Caki2 (cell line): ENCODE measurements around the gene CAPN1. TPM values are rescaled to one million over a fixed set of nuclear protein-coding genes. Genes with fewer than 3 reads are reported as not detected.
"Not testable (repeated sequence)": the region's sequence is repeated elsewhere in the genome, so short reads cannot be mapped to it uniquely, and the experiment has no call there.

Source experiments
- DNase-seq: peaks from one replicate; pipeline ENCODE4 v3.0.0-alpha.2; 2015; ENCODE audit warnings: low read depth
- in situ Hi-C: cut with HindIII; loops from 2 replicates; pipeline ENCODE4 v1.10.0; 2016; ENCODE audit warnings: low sequenced_read_pairs, low pct_unique_long_range_greater_than_20kb, mixed read lengths
- total RNA-seq: library from RNA; depleted of rRNA; stranded (reverse); fragments of >200 nt; shearing (Covaris generic); gene quantifications from 2 replicates; pipeline ENCODE4 v1.2.3, GENCODE V29; 2014; ENCODE audit warnings: low replicate concordance

The CAPN1 gene
- total RNA-seq, 1 experiment from 2014 or later = 128 TPM

- in situ Hi-C loops = no loop called here
- no peak for DNase-seq
Measured at GRCh38 chr11:65156256-65156655, 25.5 kb upstream of the CAPN1 start.

- in situ Hi-C loops = no loop called here
- no peak for DNase-seq
Measured at GRCh38 chr11:65156926-65157325, 24.8 kb upstream of the CAPN1 start.

- in situ Hi-C loops = no loop called here
- DNase-seq = no peak
Measured at GRCh38 chr11:65157336-65157735, 24.4 kb upstream of the CAPN1 start.

DNA sequence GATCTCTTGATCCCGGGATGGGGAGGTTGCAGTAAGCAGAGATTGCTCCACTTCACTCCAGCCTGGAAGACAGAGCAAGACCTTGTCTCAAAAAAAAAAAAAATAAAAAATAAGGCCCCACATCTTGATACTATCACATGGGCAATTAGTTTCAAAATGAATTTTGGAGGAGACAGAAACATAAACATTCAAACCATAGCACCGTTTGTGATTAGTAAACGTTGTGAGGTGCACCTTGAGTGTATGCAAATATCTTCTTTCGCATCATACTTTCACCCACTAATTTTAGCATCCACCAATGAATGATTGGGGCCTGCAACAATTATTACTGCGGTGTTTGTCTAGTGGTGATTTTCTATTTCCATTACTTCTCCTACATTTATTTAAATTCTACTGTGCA is 22.7 kb upstream of the CAPN1 start:
- in situ Hi-C loops = no loop called here

DNA sequence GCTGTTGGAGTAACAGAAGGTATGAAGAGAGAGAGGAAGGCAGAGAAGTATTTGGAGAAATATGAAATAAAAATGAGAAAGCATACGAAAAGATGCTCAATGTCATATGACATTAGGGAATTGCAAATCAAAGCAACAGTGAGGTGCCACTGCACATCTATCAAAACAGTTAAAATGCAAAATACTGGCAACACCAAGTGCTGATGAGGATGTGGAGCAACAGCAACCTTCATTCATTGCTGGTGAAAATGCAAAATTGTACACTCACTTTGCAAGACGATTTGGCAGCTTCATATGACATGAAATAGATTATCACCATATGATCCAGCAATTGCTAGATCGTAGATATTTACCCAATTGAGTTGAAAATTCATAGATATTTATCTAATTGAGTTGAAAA is 21.1 kb upstream of the CAPN1 start:
- no peak for DNase-seq
- in situ Hi-C loops = no loop called here

More for the DNA sequence above, 22.7 kb upstream of the CAPN1 start:
- DNase-seq = no peak

DNA sequence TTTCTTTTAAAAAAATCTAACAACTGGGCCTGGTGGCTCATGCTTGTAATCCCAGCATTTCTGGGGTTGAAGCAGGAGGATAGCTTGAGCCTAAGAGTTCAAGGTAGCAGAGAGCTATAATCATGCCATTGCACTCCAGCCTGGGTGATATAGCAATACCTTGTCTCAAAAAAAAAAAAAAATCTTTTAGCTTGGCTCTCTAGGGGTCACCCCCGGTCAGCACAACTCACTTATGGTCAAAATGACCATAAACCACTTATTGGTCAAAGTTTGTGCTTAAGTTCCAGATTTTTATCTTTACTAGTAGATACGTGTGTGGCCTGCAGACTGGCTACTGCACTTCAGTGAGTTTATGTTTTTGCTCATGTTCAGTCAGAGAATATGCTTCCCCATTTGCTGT is 18.0 kb upstream of the CAPN1 start:
- in situ Hi-C loops = no loop called here
- DNase-seq = no peak

DNA sequence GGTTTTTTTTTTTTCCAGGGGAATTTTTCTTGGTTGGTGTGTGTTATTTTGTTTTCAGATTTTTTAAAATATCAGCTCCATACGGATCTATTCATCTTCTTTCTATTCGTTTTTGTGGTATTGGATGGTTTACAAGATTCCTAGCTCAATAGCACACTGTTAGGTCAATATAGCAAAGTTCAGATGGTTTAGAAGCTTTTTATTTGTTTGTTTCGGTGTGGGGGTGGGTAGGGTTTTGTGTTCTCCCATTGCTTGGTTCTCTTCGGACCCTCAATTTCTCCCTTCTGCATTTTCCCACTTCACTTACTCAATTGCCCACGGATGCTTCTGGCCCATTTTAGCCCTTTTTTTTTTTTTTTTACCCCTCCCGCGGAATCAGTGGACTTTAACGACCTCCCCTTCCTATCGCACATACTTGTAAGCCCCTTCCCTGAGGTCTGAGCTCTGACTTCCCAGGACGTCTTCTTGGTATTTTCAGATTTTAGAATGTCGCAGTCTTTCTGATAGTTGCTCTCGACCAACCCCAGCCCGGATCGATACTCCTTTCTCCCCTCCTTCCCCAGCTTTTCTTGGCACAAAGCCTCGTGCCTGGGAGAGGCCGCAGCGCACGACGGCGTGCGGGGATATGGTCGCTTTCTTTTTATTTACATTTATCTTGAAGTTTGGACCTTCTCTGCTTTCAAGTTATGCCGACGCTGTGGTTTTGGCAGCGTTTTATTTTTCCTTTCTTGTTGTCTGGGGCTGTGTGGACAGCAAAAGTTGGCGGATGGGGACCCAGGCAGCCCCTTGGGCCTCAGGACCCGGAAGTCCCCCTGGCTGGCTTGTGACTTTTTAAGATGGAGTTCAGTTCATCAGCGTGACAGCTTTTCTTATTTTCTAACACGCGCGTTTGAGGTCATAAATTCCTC is 16.1 kb upstream of the CAPN1 start:
- in situ Hi-C loops = no loop called here
- DNase-seq = no peak

DNA sequence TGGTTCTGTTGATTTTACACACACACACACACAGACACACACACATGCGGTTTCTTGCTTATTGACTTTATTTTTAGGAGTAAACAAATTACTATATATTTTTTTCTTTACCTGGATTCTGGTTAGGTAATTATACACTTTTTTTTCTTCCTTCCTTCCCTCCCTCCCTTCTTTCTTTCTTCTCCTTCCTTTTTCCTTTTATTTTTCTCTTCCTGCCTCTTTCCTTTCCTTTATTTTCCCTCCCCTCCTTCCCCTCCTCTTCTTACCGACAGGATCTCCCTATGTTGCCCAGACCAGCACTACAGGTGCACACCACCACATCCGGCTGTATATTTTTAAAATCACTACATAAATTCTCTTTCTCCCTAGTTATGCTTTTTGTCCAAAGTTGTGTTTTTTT is 14.8 kb upstream of the CAPN1 start:
- in situ Hi-C loops = no loop called here
- no peak for DNase-seq

DNA sequence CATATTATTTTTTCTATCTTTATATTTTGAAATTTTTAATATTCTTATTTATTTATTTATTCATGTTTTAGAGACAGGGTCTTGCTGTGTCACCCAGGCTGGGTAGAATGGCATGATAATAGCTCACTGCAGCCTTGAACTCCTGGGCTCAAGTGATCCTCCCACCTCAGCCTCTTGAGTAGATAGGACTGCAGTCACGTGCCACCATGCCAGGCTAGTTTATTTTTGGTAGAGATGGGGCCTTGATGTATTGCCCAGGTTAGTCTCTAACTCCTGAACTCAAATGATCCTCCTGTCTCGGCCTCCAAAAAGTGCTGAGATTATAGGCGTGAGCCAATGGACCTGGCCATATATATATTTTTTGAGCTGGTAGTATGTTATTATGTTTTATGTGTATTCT is 14.1 kb upstream of the CAPN1 start:
- in situ Hi-C loops = no loop called here
- no peak for DNase-seq

DNA sequence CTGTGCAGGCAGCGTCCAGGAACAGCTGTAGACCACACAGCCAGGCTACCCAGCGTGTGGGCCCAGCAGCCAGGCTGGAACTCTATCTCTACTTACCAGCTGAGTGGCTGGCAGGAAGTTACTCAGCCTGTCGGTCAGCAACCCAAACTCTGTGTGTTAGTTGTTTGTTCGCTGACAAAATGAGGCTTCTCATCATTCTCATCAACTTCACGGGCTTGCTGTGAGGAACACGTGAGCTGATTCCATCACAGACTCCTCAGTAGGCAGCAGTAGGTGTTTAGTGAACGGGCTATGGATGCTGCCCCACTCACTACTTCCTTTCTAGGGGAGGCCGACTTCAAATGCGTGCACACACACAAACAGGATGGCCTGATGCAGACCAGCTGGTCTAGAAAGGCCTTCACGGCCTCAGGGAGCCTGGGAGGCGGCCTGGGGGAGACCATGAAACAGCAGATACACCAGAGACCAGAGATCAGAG is 12.5 kb upstream of the CAPN1 start:
- no peak for DNase-seq
- in situ Hi-C loops = no loop called here

- DNase-seq = no peak
- in situ Hi-C loops = no loop called here
Measured at GRCh38 chr11:65170058-65170534, 11.6 kb upstream of the CAPN1 start, which contains the start of gene SPDYC. Gene SPDYC, plus strand, starts transcription at chr11:65170233. Its CDS starts 1,125 bp downstream, at chr11:65171358.

DNA sequence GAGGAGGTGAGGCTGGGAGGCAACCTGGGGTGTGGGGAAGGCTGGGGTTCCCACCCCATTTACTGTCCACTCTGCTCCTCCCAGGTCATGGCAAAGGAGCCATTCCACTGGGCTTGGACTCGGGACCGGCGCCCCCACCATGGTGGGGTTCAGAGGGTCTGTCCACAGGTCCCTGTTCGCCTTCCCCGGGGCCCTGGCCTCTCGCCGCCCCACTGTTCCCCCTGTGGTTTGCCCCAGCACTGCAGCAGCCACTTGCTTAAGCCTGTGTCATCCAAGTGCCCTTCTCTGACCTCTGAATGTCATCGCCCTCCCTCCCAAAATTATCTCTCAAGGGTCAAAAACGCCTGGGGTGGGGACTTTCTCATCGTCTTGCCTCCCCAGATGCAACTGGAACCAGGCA is 9.1 kb upstream of the CAPN1 start:
- DNase-seq = no peak
- in situ Hi-C loops = no loop called here

GRCh38 chr11:65174571-65175010 is 7.1 kb upstream of the CAPN1 start:
- DNase-seq, in situ Hi-C loops: not testable (repeated sequence)

DNA sequence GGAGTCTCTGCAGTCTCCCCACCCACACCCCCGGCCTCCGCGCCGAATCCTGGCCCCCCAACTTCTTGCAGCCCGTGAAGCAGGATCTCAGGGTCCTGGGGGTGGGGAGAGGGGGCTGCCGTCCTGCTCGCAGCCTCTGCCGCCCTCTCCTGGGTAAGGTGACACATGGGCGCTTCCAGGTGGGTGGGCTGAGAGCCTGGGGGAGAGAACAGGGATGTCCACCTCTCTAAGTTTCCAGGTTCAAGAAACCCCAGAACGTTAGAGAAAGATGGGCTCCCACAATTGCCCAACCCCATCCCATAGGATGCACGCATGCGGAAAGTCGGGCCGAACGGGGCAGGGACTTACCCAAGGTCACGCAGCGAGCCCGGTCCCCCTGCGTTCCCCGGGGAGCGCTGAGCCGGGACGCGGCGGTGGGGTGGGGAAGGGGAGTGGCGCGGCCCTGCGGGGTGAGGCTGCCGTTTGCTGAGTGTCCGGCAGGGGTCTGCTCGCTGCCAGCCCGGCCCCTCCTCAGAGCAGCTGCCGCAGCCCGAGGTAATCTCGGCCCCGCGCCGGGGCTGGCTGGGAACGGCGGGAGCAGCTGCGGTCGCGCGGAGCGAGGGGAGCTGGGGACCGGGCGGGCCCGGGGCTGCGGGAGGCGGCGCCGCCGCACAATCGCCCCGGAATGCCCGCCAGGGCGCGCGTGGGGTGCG is 705 bp upstream of the CAPN1 start:
- peak; percentile 70 for DNase-seq
- in situ Hi-C loops = no loop called here

GRCh38 chr11:65182258-65183170 is 786 bp downstream of the CAPN1 start:
- DNase-seq = peak; percentile 22
- in situ Hi-C loops = no loop called here

- in situ Hi-C loops = no loop called here
- no peak for DNase-seq
Measured at GRCh38 chr11:65183201-65183891, 1.6 kb downstream of the CAPN1 start.

DNA sequence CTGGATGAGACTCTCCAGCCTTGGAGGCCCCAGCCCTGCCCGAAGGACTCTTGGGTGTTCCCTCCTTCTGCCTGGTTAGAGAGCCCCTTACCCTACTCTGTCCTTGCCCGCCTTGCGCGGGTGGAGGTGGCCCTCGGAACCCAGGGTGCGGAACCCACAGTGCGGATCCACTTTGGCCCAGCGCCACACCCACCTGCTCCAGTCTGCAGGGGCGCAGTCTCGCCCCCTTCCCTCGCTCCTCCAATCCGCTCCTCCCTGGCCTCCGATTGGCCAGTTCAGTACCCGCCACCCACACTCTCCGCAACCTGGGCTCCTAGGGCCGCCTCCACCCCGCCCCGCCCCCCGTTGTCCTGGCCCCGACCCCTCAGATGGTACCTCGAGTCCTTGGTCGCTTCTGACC is 2.4 kb downstream of the CAPN1 start:
- DNase-seq = no peak
- in situ Hi-C loops = no loop called here

DNA sequence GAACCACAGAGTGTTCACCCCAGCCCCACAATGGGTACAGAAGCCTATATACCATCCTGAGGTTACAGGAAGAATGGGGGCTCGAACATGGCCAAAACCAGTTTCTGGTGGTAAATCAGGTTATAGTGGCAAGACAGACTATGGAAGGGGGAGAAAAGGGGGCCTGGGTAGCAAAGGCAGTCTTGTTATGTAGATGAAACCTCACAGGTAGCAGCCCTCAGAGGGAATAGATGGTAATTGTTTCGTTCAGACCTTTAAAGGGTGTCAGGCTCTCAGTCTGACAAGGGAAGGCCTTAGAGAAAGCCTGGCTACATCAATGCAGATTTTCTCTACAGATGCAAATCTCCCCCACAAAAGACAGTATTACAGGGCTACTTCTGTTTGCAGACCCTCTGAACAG is 3.4 kb downstream of the CAPN1 start:
- in situ Hi-C loops = no loop called here

More for the DNA sequence above, 3.4 kb downstream of the CAPN1 start:
- DNase-seq = no peak
